Bladder microvascular endothelial cell (primary cell): Measurements from ENCODE around the gene UBE2L3. TPM values are rescaled to one million over a fixed set of nuclear protein-coding genes. Genes with fewer than 3 reads are reported as not detected.

Experiments used
- total RNA-seq: library from RNA; depleted of rRNA; stranded (reverse); fragments of >200 nt; gene quantifications from 2 replicates; pipeline ENCODE4 v1.2.3, GENCODE V29; 2014

The UBE2L3 gene
- total RNA-seq, result 28.3 and 29.6 TPM in 2 replicates

DNA sequence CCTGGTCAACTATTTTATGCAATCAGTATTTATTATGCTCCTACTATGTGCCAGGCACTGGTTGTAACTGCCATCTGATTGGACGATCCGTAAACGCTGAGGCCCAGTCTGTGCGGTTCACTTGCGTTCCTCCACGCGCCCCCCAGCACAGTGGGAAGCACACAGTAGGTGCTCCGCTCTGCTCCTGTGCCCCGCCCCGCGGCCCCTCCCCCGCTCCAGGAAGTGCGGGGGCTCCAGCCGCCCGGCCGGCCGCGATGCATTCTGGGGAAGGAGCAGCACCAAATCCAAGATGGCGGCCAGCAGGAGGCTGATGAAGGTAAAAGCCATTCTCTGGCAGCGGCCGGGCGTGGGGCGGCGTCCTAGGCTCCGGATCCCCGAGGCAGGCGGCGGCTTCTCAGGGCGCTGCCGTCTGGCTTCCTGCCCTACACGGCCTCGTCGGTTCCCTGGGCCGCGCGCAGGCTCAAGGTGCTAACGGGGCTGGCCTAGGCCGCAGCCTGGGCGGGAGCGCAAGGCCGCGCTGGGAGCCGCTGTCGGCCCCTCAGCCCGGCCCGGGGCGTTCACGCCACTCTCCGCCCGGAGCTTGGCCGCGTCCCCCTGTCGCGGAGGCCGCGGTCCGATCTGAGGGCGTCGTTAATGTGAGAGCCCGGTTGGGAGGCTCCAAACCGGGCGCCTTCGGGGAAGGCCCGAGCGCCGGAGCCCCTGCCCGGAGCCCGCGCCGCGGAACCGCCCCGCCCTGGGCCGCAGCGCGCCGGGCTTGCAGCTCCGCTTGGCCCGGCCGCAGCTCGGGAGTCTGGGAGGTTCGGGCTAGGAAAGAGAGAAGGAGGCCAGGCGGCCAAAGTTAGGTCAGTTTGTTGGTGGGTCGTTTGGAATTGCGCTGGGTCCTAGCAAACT is at the start of gene UBE2L3:
UBE2L3 (plus strand) TSS at position 259 of the 891 bp plus-strand sequence; CDS start at position 290, 31 bp downstream.

DNA sequence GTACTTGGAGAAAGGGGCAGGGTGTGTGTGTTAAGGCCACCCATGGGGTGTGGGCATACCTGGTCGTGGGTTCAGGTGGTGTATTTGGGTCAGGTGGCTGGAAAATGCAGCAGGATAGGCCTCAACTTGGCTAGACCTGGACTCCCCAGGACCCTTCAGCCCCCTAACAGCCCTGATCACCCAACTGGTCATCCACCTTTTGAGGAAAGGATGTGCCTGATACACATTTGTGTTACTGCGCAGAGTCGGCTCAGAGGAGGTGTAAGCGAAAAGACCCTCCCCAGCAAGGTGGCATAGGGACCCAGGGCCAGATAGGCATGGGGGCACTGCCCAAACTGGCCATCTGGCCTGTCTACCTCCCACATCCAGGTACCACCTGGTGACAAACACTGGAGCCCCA is 16.2 kb upstream of the UBE2L3 start, which contains the start of gene RIMBP3C:
RIMBP3C (minus strand) TSS at position 101 of the 400 bp plus-strand sequence. CDS start 485 bp downstream, outside the sequence.

DNA sequence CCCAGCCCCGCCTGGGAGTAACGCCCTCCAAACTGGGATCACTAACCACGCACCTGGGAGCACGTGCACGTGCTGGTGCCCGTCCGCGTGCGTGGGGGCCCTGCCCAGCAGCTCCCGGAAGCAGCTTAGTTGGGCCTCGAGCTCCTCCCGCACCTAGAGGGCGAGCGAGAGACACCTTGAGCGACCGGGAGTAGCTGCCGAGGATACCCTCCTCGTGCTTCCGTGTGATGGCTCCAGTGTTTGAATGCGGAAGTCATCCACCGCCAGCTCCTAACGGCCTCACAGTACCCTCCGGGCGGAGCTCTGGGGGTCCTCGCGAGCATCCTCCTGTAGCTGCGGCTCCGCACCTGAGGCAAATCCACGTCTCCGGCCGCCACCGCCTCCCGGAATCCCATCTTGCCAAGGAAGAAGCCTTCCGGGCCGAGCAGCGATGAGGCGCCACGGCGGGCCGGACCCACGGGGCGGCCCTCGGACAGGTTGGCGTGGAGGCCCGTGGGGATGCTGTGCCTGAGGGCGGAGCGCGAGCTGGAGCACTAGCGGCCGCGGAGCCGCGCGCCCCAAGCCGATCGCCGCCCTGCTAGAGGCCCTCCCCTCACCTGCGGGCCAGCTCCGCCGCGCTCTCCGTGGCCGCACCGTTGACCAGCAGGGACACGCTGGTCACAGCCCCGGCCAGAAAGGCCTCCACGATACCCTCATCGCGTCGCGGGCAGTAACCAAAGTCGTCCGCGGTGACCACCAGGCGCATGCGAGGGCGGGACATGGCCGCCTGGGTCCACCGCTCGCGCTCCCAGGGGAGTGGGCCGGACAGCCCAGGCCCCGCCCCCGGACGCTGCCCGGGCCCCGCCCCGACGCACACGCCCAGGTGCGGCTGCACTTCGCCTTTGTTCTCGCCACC is 62.0 kb downstream of the UBE2L3 start, which contains the start of gene YDJC:
YDJC (minus strand) TSS at position 768 of the 895 bp plus-strand sequence; CDS start at position 760, 8 bp downstream.

DNA sequence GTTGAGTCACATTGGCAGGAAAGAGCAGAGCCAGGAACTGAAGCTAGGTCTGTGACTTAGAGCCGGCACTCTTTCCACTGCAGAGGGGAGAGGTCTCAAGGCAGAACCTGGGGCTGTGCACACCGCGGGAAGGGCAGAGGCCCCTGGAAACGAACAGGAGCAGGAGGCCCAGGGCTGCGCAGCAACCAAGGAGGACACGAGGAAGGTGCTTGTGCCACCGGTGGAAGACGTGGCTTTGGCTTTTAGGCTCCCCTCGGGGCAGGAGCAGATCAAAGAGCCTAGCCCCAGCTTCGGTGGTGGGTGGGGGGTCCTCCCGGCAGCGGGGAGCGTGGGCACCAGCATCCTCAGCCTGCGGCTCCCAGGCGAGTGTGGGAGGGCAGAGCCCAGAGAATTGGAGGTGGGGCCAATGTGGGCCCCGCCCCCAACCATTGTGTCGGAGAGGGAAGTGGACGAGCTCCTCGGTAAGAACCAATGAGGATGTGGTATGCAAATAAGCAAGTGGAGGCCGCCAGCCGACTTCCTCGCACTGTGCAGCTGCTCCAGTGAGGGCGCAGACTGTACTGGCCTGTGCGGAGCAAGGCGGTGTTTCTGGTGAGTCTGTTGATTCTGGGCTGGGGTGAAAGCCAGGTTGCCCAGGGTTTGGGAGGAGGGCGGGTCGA is 64.9 kb downstream of the UBE2L3 start, which contains the start of gene CCDC116:
CCDC116 (plus strand) TSS at position 524 of the 659 bp plus-strand sequence. CDS start 422 bp downstream, outside the sequence.

DNA sequence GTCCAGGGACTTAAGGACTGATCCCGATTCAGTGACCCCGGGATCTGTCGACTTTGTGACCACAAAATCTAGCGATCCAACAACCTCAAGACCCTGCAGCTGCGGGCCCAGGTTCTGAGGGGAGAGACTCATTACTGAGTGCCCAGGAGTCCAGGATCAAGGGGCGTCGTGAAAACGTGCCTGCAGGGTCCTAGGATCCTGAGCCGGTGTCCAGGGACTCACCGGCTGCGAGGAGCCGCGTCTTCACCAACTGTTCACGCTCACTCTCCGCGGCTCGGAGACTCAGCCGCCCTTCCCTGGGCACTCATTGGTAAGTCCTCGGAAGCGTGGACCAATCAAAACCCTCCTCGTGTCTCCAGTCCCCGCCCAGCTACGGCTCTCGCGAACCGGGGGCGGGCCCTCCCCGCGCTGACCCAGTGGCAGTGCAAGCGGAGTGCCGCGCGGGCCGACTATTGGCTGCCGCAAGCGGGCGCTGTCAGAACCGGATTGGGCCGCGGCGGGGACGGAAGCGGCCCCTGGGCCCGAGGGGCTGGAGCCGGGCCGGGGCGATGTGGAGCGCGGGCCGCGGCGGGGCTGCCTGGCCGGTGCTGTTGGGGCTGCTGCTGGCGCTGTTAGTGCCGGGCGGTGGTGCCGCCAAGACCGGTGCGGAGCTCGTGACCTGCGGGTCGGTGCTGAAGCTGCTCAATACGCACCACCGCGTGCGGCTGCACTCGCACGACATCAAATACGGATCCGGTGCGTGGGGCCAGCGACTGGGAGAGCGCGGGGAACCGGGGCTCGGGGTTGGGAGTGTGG is 74.5 kb downstream of the UBE2L3 start, which contains the start of gene SDF2L1:
SDF2L1 (plus strand) TSS at position 514 of the 795 bp plus-strand sequence; CDS start at position 549, 35 bp downstream.

Other genes with a start within 250 kb of the UBE2L3 start
- gene RIMBP3B, start 184.0 kb upstream of the UBE2L3 start, total RNA-seq, result 0.19 TPM in 1 of 2 replicates, not detected in the other
- 1.9 and 4.2 TPM in 2 replicates for gene HIC2, start 150.3 kb upstream of the UBE2L3 start, total RNA-seq
- 0.63 and 1.9 TPM in 2 replicates for gene TMEM191C, start 100.3 kb upstream of the UBE2L3 start, total RNA-seq
- not detected in 2 replicates for gene RIMBP3C, start 16.3 kb upstream of the UBE2L3 start, total RNA-seq
- gene YDJC, start 62.3 kb downstream of the UBE2L3 start, total RNA-seq, result 10.6 and 14.1 TPM in 2 replicates
- 0.13 and 0.16 TPM in 2 replicates for gene CCDC116, start 65.0 kb downstream of the UBE2L3 start, total RNA-seq
- 19.1 and 53.1 TPM in 2 replicates for gene SDF2L1, start 74.6 kb downstream of the UBE2L3 start, total RNA-seq
- gene PPIL2, start 98.3 kb downstream of the UBE2L3 start, total RNA-seq, result 11.2 and 26.1 TPM in 2 replicates
- 2.9 and 8.3 TPM in 2 replicates for gene YPEL1, start 168.1 kb downstream of the UBE2L3 start, total RNA-seq